Colonic mucosa (tissue), 4 donors: ENCODE data around the gene ALOXE3. TPM values are rescaled to one million over a fixed set of nuclear protein-coding genes. Genes with fewer than 3 reads are reported as not detected.
A peak's percentile ranks its signal among the peaks of the same experiment; 100 is the strongest.

Source experiments
- DNase-seq: peaks from one replicate; pipeline ENCODE4 v3.0.0-alpha.2; 2020
- H3K27ac ChIP-seq: fragments of 200-600 bp; one replicate; pipeline ENCODE4 v1.8.0; 2021
- H3K27me3 ChIP-seq: fragments of 200-600 bp; one replicate; pipeline ENCODE4 v1.8.0; 2021
- H3K36me3 ChIP-seq: fragments of 200-600 bp; one replicate; pipeline ENCODE4 v1.8.0; 2021
- H3K4me1 ChIP-seq: fragments of 200-600 bp; one replicate; pipeline ENCODE4 v1.8.0; 2021; ENCODE audit warnings: mild to moderate bottlenecking
- H3K4me3 ChIP-seq: fragments of 200-600 bp; one replicate; pipeline ENCODE4 v1.8.0; 2021
- H3K9ac ChIP-seq, 2 donors: one replicate each; pipeline ENCODE4 v1.7.0; 2013; ENCODE audit warnings: control low read depth in 2 of 2, low read depth in 2 of 2, low read length in 2 of 2
- H3K9me3 ChIP-seq: fragments of 200-600 bp; one replicate; pipeline ENCODE4 v1.8.0; 2021
- intact Hi-C: fragments of 100-400 bp; cut with DNase I; formaldehyde crosslinking; loops from one replicate; pipeline ENCODE4 v1.14.1; 2022
- total RNA-seq, 2 donors: library from RNA; stranded (reverse); fragmentation: NEBNext Ultra II Directional in 1 of 2; extraction: Animal tissue kit (Norgen Biotek cat#: 25700) in 1 of 2; gene quantifications; one replicate each; pipeline ENCODE4 v1.2.1, GENCODE V29; 2021
- TF ChIP-seq, protein P1 (sequence below): fragments of 200-600 bp; IDR thresholded peaks from one replicate; pipeline ENCODE4 v1.8.0; 2022; ENCODE audit warnings: antibody characterized with exemption, mild to moderate bottlenecking
- donor health status: healthy.
- donor health status: DM: no; HTN: no; CAD: no.
- donor health status: DM: no; HTN: no; CAD: no.

Gene ALOXE3
- total RNA-seq, 2 donors from 2014 or later: not detected

DNA sequence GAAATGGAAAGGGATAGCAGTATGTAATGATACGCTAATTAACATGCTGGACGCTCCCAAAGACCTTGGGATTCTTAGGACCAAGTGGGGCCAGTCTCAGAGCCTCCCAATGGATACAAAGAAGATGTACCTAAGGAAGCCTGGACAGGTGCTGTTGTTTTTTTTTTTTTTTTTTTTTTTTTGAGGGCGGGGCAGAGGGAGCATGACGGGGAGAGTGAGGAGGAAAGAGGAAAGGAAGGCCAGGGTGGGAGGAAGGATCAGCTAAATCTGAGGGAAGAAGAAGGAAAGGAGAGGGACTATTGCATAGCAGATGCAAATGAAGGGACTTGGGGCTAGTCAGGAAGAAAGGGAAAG is 41.9 kb upstream of the ALOXE3 start:
- TF ChIP-seq, protein P1, sequence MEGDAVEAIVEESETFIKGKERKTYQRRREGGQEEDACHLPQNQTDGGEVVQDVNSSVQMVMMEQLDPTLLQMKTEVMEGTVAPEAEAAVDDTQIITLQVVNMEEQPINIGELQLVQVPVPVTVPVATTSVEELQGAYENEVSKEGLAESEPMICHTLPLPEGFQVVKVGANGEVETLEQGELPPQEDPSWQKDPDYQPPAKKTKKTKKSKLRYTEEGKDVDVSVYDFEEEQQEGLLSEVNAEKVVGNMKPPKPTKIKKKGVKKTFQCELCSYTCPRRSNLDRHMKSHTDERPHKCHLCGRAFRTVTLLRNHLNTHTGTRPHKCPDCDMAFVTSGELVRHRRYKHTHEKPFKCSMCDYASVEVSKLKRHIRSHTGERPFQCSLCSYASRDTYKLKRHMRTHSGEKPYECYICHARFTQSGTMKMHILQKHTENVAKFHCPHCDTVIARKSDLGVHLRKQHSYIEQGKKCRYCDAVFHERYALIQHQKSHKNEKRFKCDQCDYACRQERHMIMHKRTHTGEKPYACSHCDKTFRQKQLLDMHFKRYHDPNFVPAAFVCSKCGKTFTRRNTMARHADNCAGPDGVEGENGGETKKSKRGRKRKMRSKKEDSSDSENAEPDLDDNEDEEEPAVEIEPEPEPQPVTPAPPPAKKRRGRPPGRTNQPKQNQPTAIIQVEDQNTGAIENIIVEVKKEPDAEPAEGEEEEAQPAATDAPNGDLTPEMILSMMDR: no peak
- H3K4me1 ChIP-seq: peaks cover 22% of the 10 kb centered on the region
- peak overlapping the region; percentile 98 for H3K27ac ChIP-seq
- no peak for DNase-seq
- H3K4me3 ChIP-seq: no peak overlapping the region
- H3K36me3 ChIP-seq: no peaks in the 10 kb centered on the region
- intact Hi-C loops: no loop called here
- H3K27me3 ChIP-seq: no peaks in the 10 kb centered on the region
- H3K9me3 ChIP-seq: no peaks in the 10 kb centered on the region
- no peak overlapping the region for H3K9ac ChIP-seq

DNA sequence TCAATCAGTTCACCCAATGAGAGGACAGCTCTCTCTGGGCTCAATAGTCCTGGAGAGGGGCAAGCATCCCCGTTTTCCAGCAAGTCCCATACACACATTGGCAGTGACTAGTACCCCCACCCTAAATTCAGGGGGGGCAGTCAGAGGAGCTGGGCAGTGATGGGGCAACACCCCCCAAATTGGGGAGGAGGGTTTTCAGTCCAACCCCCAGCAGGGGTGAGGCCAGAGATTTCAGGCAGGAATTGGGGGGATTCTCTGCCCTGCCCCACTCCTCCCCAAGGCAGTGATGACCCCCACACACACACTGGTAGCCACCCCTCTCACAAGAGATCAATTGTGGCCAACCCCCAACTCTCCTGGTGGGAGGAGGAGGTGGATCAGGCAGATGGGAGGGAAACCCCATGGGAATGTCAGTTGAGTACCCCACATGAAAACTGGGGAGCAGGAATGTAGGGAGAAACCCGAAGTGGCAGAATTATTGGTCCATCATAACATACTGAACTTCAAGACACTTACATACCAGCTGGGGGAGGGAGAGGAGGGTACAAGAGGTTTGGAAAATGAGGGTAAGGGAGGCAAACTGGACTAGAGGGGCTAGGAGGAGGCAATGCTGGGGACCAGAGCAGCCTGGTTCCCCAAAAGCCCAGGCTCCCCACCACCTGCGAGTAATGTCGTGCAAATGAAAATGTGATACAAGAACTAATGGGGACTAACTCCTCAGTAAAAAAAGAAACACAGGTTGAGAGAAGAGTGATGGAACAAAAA is 41.3 kb upstream of the ALOXE3 start:
- Histone ChIP-seq H3K27ac (no peak overlapping the region), H3K9ac (peak overlapping the region; percentile 1 to 16), H3K36me3 (no peaks in the 10 kb centered on the region), H3K4me3 (no peak overlapping the region), H3K4me1 (peaks cover 24% of the 10 kb centered on the region), H3K27me3 (no peaks in the 10 kb centered on the region), H3K9me3 (no peaks in the 10 kb centered on the region)
- no peak for DNase-seq
- intact Hi-C loops: no loop called here
- TF ChIP-seq, protein P1: no peak

DNA sequence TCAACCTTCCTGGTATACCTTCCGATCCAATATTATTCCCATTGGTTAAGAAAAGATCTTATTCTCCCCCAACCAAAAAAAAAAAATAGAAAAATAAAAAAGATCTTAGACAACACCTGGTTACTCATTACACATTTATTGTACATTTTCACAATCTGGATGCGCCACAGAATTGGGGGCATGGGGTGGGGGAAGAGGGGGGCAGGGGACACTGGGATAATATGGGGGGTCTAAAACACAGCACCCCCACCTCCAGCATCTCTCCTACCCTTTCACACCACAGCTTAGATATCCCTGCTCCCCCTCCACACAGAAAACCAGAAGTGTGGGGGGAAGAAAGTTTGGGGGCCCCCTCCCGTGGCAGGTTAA is 40.7 kb upstream of the ALOXE3 start:
- Histone ChIP-seq H3K27ac (peak overlapping the region; percentile 78), H3K9me3 (no peaks in the 10 kb centered on the region), H3K4me1 (peaks cover 22% of the 10 kb centered on the region), H3K9ac (peak overlapping the region in 1 of 2 donors; percentile 48), H3K4me3 (no peak overlapping the region), H3K36me3 (no peaks in the 10 kb centered on the region), H3K27me3 (no peaks in the 10 kb centered on the region)
- TF ChIP-seq, protein P1: no peak
- intact Hi-C loops: no loop called here
- DNase-seq: no peak

DNA sequence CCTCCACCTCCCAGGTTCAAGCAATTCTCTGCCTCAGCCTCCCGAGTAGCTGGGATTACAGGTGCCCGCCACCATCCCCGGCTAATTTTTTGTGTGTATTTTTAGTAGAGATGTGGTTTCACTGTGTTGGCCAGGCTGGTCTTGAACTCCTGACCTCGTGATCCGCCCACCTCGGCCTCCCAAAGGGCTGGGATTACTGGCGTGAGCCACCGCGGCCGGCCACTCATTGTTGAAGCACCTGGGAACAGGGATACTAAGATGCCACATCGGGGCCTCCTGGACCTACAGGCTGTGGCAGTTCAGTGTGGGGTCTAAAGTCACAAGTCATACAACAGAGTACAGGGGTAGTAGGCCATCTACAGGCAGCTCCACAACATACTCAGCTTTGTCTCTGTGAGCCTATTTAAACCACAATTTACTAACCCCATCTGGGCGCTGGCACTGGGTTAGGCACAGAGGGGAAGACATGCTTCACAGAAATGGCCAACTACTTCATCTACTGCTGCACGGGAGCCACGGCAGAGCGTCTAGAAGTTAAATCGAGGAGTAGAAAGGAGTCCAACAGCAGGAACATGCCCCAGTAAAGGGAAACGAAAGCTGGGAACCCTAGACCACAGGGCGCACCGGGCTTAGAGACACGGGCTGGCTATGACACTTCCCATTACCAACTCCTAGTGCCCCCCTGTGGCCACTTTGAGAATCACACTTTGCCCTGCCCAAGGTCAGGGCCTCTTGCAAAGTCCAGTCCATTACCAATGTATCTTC is 40.1 kb upstream of the ALOXE3 start:
- intact Hi-C loops: no loop called here

DNA sequence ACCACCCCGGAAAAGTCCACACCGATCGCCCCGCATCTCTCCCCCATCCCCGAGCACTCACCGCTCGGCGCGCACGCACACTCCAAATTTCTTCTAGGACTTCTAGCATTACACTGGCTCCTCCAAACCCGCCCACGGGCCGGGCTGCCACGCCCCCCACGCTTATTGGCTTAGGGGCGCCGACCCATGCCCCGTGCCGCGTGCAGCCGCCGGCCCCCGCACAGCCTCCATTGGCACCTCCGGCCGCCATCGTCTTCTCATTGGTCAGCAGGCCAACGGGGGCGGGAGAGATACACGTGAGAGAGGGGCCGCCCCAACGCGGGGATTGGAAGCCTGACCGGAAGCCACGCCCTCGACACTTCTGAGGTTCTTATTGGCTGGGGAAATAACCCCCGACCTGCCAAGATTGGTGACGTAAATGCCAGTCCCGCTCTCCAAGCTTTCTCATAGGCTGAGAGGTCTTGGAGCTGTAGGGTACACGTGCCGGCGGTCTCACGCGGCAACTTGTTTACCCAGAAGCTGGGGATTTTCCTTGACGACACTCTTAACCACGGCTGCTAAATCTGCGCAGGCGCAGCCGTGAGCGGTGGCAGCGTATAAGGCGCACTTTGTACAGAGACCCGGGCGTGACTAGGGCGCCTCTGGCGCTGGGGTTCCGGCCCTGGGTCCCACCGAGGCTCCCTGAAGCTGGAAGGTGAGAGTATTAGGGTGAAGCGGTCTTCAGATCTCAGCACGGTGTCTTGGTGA is 38.1 kb upstream of the ALOXE3 start:
- Histone ChIP-seq H3K27ac (peak overlapping the region; percentile 97), H3K36me3 (no peaks in the 10 kb centered on the region), H3K9ac (peak overlapping the region; percentile 99 to 100), H3K27me3 (no peaks in the 10 kb centered on the region), H3K9me3 (no peaks in the 10 kb centered on the region), H3K4me1 (peaks cover 21% of the 10 kb centered on the region), H3K4me3 (peak overlapping the region; percentile 57)
- TF ChIP-seq, protein P1: no peak
- peak; percentile 100 for DNase-seq
- intact Hi-C loops: no loop called here

More for the DNA sequence above, 40.1 kb upstream of the ALOXE3 start:
- Histone ChIP-seq H3K36me3 (no peaks in the 10 kb centered on the region), H3K9ac (peak overlapping the region; percentile 38 to 48), H3K9me3 (no peaks in the 10 kb centered on the region), H3K27me3 (no peaks in the 10 kb centered on the region), H3K4me1 (peaks cover 17% of the 10 kb centered on the region), H3K4me3 (no peak overlapping the region), H3K27ac (peak overlapping the region; percentile 78)
- DNase-seq: peak; percentile 98
- TF ChIP-seq, protein P1: peak; percentile 90
